Breast epithelium (tissue), 4 donors: ENCODE measurements around the gene IRX6. TPM values are rescaled to one million over a fixed set of nuclear protein-coding genes. Genes with fewer than 3 reads are reported as not detected.

Experiments
- DNase-seq, 2 donors: peaks; one replicate each; pipeline ENCODE4 v3.0.0-alpha.2; 2019; ENCODE audit warnings: low spot score in 2 of 2
- H3K27ac ChIP-seq, 2 donors: fragments of 200-600 bp; sonication (generic) in 1 of 2; one replicate each; pipeline ENCODE4 v1.5.1; 2016 to 2019; ENCODE audit warnings: mild to moderate bottlenecking in 1 of 2
- H3K27me3 ChIP-seq, 2 donors: fragments of 200-600 bp; sonication (generic) in 1 of 2; one replicate each; pipeline versions ENCODE4 v1.5.1 to v1.6.0; 2017 to 2019; ENCODE audit warnings: control low read depth in 1 of 2, mild to moderate bottlenecking in 1 of 2
- H3K36me3 ChIP-seq: fragments of 200-600 bp; one replicate; pipeline ENCODE4 v1.5.1; 2019
- H3K4me1 ChIP-seq, 2 donors: fragments of 200-600 bp; sonication (generic); one replicate each; pipeline ENCODE4 v1.5.1; 2016 to 2019; ENCODE audit warnings: control low read depth in 1 of 2
- H3K4me3 ChIP-seq, 3 donors: fragments of 200-600 bp; sonication (generic); 1 replicate in 2 of 3; 2 replicates in 1 of 3; pipeline ENCODE4 v1.5.1; 2016 to 2019; ENCODE audit warnings: mild to moderate bottlenecking in 3 of 3, moderate library complexity in 2 of 3
- H3K9me3 ChIP-seq, 2 donors: fragments of 200-600 bp; sonication (generic) in 1 of 2; one replicate each; pipeline ENCODE4 v1.5.1; 2016 to 2019; ENCODE audit warnings: control low read depth in 1 of 2
- POLR2A ChIP-seq: fragments of 450-650 bp; IDR thresholded peaks from one replicate; pipeline ENCODE4 v1.6.1; 2016; ENCODE audit warnings: antibody characterized with exemption, mild to moderate bottlenecking, moderate library complexity
- POLR2AphosphoS5 ChIP-seq, 3 donors: sonication (generic); formaldehyde crosslinking; IDR thresholded peaks; one replicate each; pipeline ENCODE4 v1.6.1; 2017; ENCODE audit warnings: antibody characterized with exemption in 3 of 3
- intact Hi-C: fragments of 100-400 bp; cut with DNase I; formaldehyde crosslinking; loops from one replicate; pipeline ENCODE4 v1.15.1; 2023; ENCODE audit warnings: low total_unique reads
- total RNA-seq, 3 donors: library from RNA; depleted of rRNA; stranded (reverse); fragments of >200 nt; gene quantifications; one replicate each; pipeline ENCODE4 v1.1.0, GENCODE V29; 2016
- TF ChIP-seq, protein P1 (sequence below), 3 donors: fragments of 450-650 bp; IDR thresholded peaks; one replicate each; pipeline ENCODE4 v1.5.1; 2016 to 2017; ENCODE audit warnings: antibody characterized with exemption in 3 of 3, mild to moderate bottlenecking in 3 of 3, moderate library complexity in 3 of 3

The IRX6 gene
- total RNA-seq, 3 donors from 2014 or later = 3.1 to 12.8 (median 3.6) TPM

DNA sequence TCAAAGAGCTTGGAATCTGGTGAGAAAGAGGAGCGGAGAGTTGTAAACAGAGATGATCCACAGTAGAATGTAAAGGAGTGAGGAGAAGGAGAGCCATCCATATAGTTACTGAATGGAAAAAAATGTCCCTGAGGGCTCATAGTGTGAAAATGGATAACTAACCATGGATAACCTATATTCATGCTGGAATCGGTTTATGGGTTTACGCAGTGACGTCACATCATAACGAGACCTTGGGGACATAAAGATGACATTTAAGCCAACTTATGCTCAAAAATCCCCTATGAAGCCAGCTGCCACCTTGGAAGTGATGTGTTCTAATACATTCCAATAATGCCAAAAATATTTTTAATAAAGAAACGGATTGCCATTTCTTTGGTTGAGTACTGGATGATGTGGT lies 22.5 kb downstream of the IRX6 start:
- H3K4me1 ChIP-seq = no peaks in the 10 kb centered on the region
- no peaks in the 10 kb centered on the region for H3K27me3 ChIP-seq
- TF ChIP-seq POLR2AphosphoS5 (IDR thresholded peaks at IDR 0.05) = no peak
- no peak for TF ChIP-seq POLR2A
- TF ChIP-seq, protein P1, sequence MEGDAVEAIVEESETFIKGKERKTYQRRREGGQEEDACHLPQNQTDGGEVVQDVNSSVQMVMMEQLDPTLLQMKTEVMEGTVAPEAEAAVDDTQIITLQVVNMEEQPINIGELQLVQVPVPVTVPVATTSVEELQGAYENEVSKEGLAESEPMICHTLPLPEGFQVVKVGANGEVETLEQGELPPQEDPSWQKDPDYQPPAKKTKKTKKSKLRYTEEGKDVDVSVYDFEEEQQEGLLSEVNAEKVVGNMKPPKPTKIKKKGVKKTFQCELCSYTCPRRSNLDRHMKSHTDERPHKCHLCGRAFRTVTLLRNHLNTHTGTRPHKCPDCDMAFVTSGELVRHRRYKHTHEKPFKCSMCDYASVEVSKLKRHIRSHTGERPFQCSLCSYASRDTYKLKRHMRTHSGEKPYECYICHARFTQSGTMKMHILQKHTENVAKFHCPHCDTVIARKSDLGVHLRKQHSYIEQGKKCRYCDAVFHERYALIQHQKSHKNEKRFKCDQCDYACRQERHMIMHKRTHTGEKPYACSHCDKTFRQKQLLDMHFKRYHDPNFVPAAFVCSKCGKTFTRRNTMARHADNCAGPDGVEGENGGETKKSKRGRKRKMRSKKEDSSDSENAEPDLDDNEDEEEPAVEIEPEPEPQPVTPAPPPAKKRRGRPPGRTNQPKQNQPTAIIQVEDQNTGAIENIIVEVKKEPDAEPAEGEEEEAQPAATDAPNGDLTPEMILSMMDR (IDR thresholded peaks at IDR 0.05) = no peak
- H3K9me3 ChIP-seq = no peaks in the 10 kb centered on the region
- H3K36me3 ChIP-seq = no peaks in the 10 kb centered on the region
- intact Hi-C loops = no loop called here
- H3K27ac ChIP-seq = no peak overlapping the region
- no peak for DNase-seq
- no peak overlapping the region for H3K4me3 ChIP-seq

DNA sequence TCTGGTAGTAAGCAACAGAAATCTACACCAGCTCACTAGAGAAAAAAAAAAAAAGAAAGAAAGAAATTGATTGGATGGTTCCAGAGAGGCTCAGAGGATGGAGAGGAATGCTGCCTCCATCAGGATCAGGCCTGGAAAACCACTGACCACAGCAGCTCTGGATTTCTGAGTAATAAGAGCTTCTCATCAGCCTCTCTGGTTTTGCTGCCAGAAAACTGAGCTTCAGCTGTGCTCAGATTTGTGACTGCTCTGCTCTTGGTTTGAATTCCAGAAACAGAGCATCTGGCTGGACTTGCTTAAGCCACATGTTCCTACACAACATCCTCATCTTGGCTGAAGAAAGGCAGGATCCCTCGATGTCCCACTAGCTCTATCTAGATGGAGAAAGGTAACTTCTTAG lies 25.9 kb downstream of the IRX6 start:
- intact Hi-C loops = no loop called here
- Histone ChIP-seq H3K27me3 (no peaks in the 10 kb centered on the region), H3K4me1 (no peaks in the 10 kb centered on the region), H3K27ac (no peak overlapping the region), H3K4me3 (no peak overlapping the region), H3K36me3 (no peaks in the 10 kb centered on the region), H3K9me3 (no peaks in the 10 kb centered on the region)
- no peak for TF ChIP-seq POLR2A
- no peak for DNase-seq

DNA sequence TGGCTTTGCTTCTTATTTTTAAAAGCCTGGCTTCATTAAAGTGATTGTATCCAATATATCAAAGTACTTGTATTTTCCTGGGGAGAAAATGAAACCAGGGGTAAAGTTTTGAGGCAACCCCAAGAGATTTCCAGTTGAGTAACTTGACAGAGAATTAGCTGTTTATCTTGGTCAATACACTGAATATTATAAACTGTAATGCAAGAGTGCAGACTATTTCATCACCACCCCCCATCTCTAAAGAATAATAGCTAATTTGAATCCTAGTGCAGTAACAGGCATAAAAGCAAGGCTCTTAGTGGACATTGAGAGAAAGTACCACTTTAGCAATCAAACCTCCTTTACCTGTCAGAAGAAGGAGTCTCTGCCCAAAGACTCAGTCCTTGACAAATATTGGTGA lies 27.0 kb downstream of the IRX6 start:
- TF ChIP-seq, protein P1 (IDR thresholded peaks at IDR 0.05) = no peak
- TF ChIP-seq POLR2AphosphoS5 (IDR thresholded peaks at IDR 0.05) = no peak
- TF ChIP-seq POLR2A = no peak
- no peaks in the 10 kb centered on the region for H3K36me3 ChIP-seq
- intact Hi-C loops = no loop called here
- H3K27ac ChIP-seq = no peak overlapping the region
- DNase-seq = no peak
- H3K4me1 ChIP-seq = no peaks in the 10 kb centered on the region
- no peaks in the 10 kb centered on the region for H3K27me3 ChIP-seq
- H3K9me3 ChIP-seq = no peaks in the 10 kb centered on the region
- no peak overlapping the region for H3K4me3 ChIP-seq

DNA sequence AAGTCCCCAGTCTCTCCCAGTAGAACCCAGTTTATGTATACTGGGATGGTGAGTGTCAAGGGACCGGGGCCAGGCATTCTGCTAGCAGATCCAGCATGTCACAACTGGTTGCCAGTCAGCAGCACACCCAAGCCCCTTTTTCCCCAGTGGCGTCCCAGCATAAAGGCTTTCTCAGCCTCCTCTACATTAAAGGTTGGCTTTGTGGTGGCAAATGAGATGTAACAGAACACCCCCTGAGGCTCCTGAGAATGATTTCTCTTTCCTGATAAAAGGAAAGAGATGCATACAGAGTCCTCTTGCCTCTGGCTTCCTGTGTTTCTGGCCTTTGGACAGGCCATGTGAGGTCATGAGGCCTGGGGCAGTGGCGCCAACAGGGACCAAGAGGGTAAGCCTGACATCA lies 27.9 kb downstream of the IRX6 start:
- Histone ChIP-seq H3K36me3 (no peaks in the 10 kb centered on the region), H3K4me3 (no peak overlapping the region), H3K27ac (no peak overlapping the region), H3K9me3 (no peaks in the 10 kb centered on the region), H3K4me1 (no peaks in the 10 kb centered on the region), H3K27me3 (no peaks in the 10 kb centered on the region)
- intact Hi-C loops = no loop called here
- no peak for DNase-seq
- TF ChIP-seq POLR2A = no peak
- TF ChIP-seq, protein P1 (IDR thresholded peaks at IDR 0.05) = no peak
- no peak for TF ChIP-seq POLR2AphosphoS5 (IDR thresholded peaks at IDR 0.05)

DNA sequence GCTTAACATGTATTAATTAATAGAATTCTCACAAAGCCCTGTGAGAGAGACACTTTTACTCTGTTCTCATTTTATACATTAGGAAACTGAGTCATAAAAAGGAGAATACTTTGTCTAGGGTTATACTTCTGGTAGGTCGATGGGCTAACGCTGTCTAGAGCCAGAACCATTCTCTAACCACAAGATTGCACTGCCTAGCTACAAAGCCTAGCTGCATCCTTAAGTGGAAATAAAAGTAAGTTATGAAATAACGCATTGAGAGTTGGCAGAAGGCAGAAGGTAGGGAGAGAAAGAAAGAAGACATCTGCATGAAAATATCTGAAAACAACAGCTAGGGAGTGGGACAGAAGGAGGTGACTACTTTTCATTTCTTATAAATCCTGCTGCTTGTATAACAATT lies 33.2 kb downstream of the IRX6 start:
- H3K9me3 ChIP-seq = no peaks in the 10 kb centered on the region
- H3K27me3 ChIP-seq = no peaks in the 10 kb centered on the region
- TF ChIP-seq, protein P1 (IDR thresholded peaks at IDR 0.05) = no peak
- TF ChIP-seq POLR2AphosphoS5 (IDR thresholded peaks at IDR 0.05) = no peak
- TF ChIP-seq POLR2A = no peak
- no peak for DNase-seq
- intact Hi-C loops = no loop called here
- no peaks in the 10 kb centered on the region for H3K4me1 ChIP-seq
- H3K4me3 ChIP-seq = no peak overlapping the region
- no peak overlapping the region for H3K27ac ChIP-seq
- H3K36me3 ChIP-seq = no peaks in the 10 kb centered on the region

DNA sequence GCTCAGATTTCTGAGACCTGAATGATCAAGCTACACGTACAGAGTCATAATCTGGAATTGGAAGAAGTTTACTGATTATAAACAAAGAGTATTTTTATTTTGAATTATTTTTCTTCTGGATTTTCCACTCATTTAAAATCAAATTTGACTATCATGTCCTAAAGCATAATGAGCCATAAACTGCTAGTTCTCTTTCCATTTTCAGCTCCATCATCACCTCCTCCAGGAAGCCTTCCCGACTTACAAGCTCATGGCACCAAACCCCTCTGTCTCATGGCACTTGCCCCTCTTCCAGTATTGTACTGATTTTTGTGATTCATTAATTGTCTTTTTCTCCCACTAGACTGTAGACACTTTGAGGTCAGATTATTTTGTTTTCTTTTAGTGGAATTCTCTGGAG lies 35.9 kb downstream of the IRX6 start:
- Histone ChIP-seq H3K4me1 (no peaks in the 10 kb centered on the region), H3K36me3 (no peaks in the 10 kb centered on the region), H3K4me3 (no peak overlapping the region), H3K9me3 (no peaks in the 10 kb centered on the region), H3K27me3 (no peaks in the 10 kb centered on the region), H3K27ac (no peak overlapping the region)
- TF ChIP-seq POLR2AphosphoS5 (IDR thresholded peaks at IDR 0.05) (no peak), POLR2A (no peak)
- TF ChIP-seq, protein P1 (IDR thresholded peaks at IDR 0.05) = no peak
- intact Hi-C loops = no loop called here
- DNase-seq = no peak
